Activated B cell treated with CpG ODN at 0.5 μM for 24 hours (primary cell): Measurements from ENCODE around the gene SLBP. TPM values are rescaled to one million over a fixed set of nuclear protein-coding genes. Genes with fewer than 3 reads are reported as not detected.

Source experiments
- ATAC-seq: fragments of 200-7000 bp; cut with Tn5 transposase; one replicate; pipeline ENCODE4 v1.10.0; 2021; ENCODE audit warnings: low read depth, mild to moderate bottlenecking, moderate library complexity
- CTCF ChIA-PET: fragments of 350-600 bp; sonication (Branson Sonifier 250); formaldehyde crosslinking; loops from one replicate; lab custom pipeline; 2021; ENCODE audit warnings: antibody characterized with exemption; lab: Charles Lee
- POLR2A ChIA-PET: fragments of 350-600 bp; sonication (Branson Sonifier 250); formaldehyde crosslinking; loops from one replicate; lab custom pipeline; 2021; ENCODE audit warnings: antibody characterized with exemption; lab: Charles Lee
- DNase-seq: peaks from one replicate; pipeline ENCODE4 v3.0.0; 2022
- H3K27ac Mint-ChIP-seq: one replicate; pipeline ENCODE4 v1.8.0; 2020; ENCODE audit warnings: mixed read lengths
- H3K27me3 Mint-ChIP-seq: one replicate; pipeline ENCODE4 v1.8.0; 2021; ENCODE audit warnings: mixed read lengths
- H3K36me3 Mint-ChIP-seq: one replicate; pipeline ENCODE4 v1.8.0; 2021; ENCODE audit warnings: low read depth, mixed read lengths
- H3K4me1 Mint-ChIP-seq: one replicate; pipeline ENCODE4 v1.8.0; 2021; ENCODE audit warnings: mixed read lengths
- H3K4me3 Mint-ChIP-seq: one replicate; pipeline ENCODE4 v1.8.0; 2020; ENCODE audit warnings: mild to moderate bottlenecking, mixed read lengths
- H3K9me3 Mint-ChIP-seq: one replicate; pipeline ENCODE4 v1.8.0; 2020; ENCODE audit warnings: mixed read lengths
- intact Hi-C: fragments of 100-400 bp; cut with micrococcal nuclease; formaldehyde crosslinking; loops from one replicate; pipeline ENCODE4 v1.15.1; 2024
- total RNA-seq: library from RNA; stranded (reverse); gene quantifications from 2 replicates; pipeline ENCODE4 v1.2.3, GENCODE V29; 2022
- TF ChIP-seq, protein P1 (sequence below): fragments of 200-600 bp; IDR thresholded peaks from one replicate; pipeline ENCODE4 v1.8.0; 2022; ENCODE audit warnings: antibody characterized with exemption, mild to moderate bottlenecking

SLBP gene
- total RNA-seq, 1 donor from 2014 or later: 34.0 TPM

GRCh38 chr4:1663549-1663948 lies 48.6 kb downstream of the SLBP start:
- Mint-ChIP-seq H3K9me3 (no peaks in the 10 kb centered on the region), H3K27me3 (no peaks in the 10 kb centered on the region), H3K4me1 (no peaks in the 10 kb centered on the region), H3K27ac (no peak overlapping the region), H3K36me3 (no peaks in the 10 kb centered on the region), H3K4me3 (no peak overlapping the region)
- TF ChIP-seq, protein P1, sequence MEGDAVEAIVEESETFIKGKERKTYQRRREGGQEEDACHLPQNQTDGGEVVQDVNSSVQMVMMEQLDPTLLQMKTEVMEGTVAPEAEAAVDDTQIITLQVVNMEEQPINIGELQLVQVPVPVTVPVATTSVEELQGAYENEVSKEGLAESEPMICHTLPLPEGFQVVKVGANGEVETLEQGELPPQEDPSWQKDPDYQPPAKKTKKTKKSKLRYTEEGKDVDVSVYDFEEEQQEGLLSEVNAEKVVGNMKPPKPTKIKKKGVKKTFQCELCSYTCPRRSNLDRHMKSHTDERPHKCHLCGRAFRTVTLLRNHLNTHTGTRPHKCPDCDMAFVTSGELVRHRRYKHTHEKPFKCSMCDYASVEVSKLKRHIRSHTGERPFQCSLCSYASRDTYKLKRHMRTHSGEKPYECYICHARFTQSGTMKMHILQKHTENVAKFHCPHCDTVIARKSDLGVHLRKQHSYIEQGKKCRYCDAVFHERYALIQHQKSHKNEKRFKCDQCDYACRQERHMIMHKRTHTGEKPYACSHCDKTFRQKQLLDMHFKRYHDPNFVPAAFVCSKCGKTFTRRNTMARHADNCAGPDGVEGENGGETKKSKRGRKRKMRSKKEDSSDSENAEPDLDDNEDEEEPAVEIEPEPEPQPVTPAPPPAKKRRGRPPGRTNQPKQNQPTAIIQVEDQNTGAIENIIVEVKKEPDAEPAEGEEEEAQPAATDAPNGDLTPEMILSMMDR: no peak
- CTCF ChIA-PET: no interaction called here
- POLR2A ChIA-PET: interaction anchor here (0.7 kb wide), 1 partner anchor 114 kb away, joined by 6 read pairs; no protein-coding TSS in a partner anchor
- intact Hi-C loops: no loop called here
- ATAC-seq: no peak
- no peak for DNase-seq

DNA sequence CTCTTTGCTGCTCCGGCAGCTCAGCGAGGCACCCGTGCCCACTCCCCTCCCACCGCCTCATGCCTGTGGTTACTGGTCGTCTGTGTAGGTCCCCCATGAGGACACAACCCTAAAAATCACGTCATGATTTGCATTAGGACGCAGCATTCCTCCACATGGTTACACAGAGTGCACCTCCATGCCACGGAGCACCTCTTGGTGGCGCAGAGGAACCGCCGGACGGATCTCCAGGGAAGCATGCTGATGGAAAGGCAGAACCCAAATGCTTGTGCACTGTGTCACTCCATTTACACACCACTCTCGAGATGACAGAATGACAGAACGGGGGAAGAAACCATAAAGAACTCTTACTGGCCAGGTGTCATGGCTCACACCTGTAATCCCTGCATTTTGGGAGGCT lies 50.4 kb downstream of the SLBP start:
- no peaks in the 10 kb centered on the region for H3K36me3 Mint-ChIP-seq
- H3K4me3 Mint-ChIP-seq: no peak overlapping the region
- POLR2A ChIA-PET: no interaction called here
- H3K27ac Mint-ChIP-seq: no peak overlapping the region
- H3K27me3 Mint-ChIP-seq: no peaks in the 10 kb centered on the region
- no peak for DNase-seq
- TF ChIP-seq, protein P1: no peak
- intact Hi-C loops: no loop called here
- no peak for ATAC-seq
- H3K4me1 Mint-ChIP-seq: no peaks in the 10 kb centered on the region
- H3K9me3 Mint-ChIP-seq: no peaks in the 10 kb centered on the region
- CTCF ChIA-PET: interaction anchor here (0.6 kb wide), 1 partner anchor 27 kb away, joined by 3 read pairs; no protein-coding TSS in a partner anchor

GRCh38 chr4:1660948-1661677 lies 51.0 kb downstream of the SLBP start:
- no peak for DNase-seq
- no peaks in the 10 kb centered on the region for H3K4me1 Mint-ChIP-seq
- H3K4me3 Mint-ChIP-seq: no peak overlapping the region
- TF ChIP-seq, protein P1: no peak
- H3K9me3 Mint-ChIP-seq: no peaks in the 10 kb centered on the region
- H3K27ac Mint-ChIP-seq: no peak overlapping the region
- ChIA-PET POLR2A (no interaction called here), CTCF (no interaction called here)
- no peaks in the 10 kb centered on the region for H3K27me3 Mint-ChIP-seq
- intact Hi-C loops: no loop called here
- H3K36me3 Mint-ChIP-seq: no peaks in the 10 kb centered on the region
- no peak for ATAC-seq

DNA sequence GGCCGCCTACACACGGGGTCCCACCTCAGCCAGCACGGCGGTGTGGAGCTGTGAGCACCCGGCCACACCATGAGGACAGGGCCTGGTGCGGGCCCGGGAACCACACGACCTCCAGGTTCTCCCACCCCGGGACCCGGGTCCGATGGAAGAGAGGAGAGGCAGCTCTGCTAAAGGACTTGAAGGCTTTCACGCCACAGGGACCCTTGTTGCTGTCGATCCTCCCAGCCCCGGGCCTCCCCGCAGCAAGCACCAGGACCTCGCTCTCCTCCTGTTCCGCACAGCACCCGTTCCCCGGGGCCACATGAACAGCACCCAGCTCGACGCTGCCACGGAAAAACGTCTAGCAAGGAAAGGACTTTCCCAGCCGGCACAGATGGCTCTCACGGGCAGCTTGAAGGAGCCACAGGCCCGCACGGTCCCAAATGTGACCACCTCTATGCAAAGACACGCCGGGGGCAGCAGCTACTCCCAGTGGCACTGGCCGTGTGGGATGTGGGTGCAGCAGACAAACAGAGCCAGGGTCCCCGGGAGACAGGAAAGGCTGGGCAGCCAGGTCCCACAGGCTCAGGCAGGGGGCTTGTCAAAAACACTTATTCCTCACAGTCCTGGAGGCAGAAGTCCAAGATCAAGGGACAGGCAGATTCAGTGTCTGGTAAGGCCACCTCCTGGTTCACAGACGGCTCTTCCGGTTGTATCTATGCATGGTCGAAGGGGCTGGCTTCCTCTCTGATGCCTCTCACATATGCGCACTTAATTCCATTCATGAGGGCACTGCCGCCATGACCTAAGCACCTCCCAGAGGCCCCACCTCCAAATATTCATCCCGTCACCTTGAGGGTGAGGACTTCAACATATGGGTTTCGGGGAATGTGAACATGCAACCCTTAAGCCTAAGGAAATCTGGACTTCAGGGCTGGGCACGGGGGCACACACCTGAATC lies 52.7 kb downstream of the SLBP start:
- no peaks in the 10 kb centered on the region for H3K27me3 Mint-ChIP-seq
- no peaks in the 10 kb centered on the region for H3K9me3 Mint-ChIP-seq
- ATAC-seq (no peak), DNase-seq (no peak)
- TF ChIP-seq, protein P1: no peak
- peaks cover 2% of the 10 kb centered on the region for H3K36me3 Mint-ChIP-seq
- ChIA-PET CTCF (no interaction called here), POLR2A (no interaction called here)
- no peak overlapping the region for H3K27ac Mint-ChIP-seq
- no peaks in the 10 kb centered on the region for H3K4me1 Mint-ChIP-seq
- intact Hi-C loops: no loop called here
- H3K4me3 Mint-ChIP-seq: no peak overlapping the region

DNA sequence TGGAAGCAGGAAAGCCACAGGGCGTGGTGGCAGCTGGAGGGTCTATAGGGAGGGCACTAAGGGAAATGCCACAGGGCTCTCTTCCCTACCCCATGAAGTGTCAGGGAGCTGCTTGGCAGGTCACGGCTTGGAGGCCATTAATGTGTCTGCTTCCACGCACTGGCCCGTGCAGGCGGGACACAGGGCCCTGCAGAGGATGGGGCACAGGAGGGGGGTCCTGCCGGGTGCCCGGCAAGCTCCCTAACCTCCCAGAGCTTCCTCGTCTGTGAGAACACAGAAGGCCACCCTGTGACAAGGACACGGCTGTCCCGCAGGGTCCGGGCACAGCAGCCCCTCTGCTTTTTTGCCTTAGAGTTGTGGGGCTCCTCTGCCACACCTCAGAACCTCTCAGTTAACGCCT lies 53.5 kb downstream of the SLBP start:
- Mint-ChIP-seq H3K27me3 (no peaks in the 10 kb centered on the region), H3K36me3 (peaks cover 2% of the 10 kb centered on the region), H3K9me3 (no peaks in the 10 kb centered on the region), H3K4me1 (no peaks in the 10 kb centered on the region), H3K4me3 (no peak overlapping the region), H3K27ac (no peak overlapping the region)
- ATAC-seq: no peak
- ChIA-PET CTCF (no interaction called here), POLR2A (no interaction called here)
- TF ChIP-seq, protein P1: no peak
- no peak for DNase-seq
- intact Hi-C loops: no loop called here
